Ammon's horn (tissue), 1 donor: Measurements from ENCODE around the gene DNAJA1.
A peak's percentile ranks its signal among the peaks of the same experiment; 100 is the strongest.
"Not testable (repeated sequence)": the region's sequence is repeated elsewhere in the genome, so short reads cannot be mapped to it uniquely, and the experiment has no call there.

Experiments
- DNase-seq: peaks from one replicate; pipeline ENCODE4 v3.0.0-alpha.2; 2016; ENCODE audit warnings: low spot score

The DNAJA1 gene

GRCh38 chr9:33082128-33082527 lies 57.1 kb downstream of the DNAJA1 start:
- DNase-seq = no peak

GRCh38 chr9:33082538-33083326 lies 57.7 kb downstream of the DNAJA1 start:
- DNase-seq = peak; percentile 49

GRCh38 chr9:33085672-33086071 lies 60.6 kb downstream of the DNAJA1 start:
- DNase-seq = not testable (repeated sequence)
